Gastrocnemius medialis (tissue), 4 donors: ENCODE results near the gene PTPRE.

ENCODE experiments used
- CTCF ChIP-seq, 5 experiments: fragments of 450-650 bp in 3 of 5; fragments of 200-600 bp in 2 of 5; sonication (generic) in 2 of 5; IDR thresholded peaks in 4 of 5; conservative IDR thresholded peaks in 1 of 5; 1 replicate in 4 of 5; 2 replicates in 1 of 5; pipeline ENCODE4 v1.5.1; 2016 to 2019; ENCODE audit warnings: antibody characterized with exemption in 5 of 5, mild to moderate bottlenecking in 3 of 5, moderate library complexity in 3 of 5
- POLR2A ChIP-seq, 2 donors: fragments of 450-650 bp; IDR thresholded peaks; one replicate each; pipeline ENCODE4 v1.6.1; 2017; ENCODE audit warnings: antibody characterized with exemption in 2 of 2, mild to moderate bottlenecking in 2 of 2, moderate library complexity in 2 of 2

GRCh38 chr10:128066870-128067382 lies 160.0 kb downstream of the PTPRE start:
- no peak for TF ChIP-seq POLR2A (IDR thresholded peaks at IDR 0.05)
- TF ChIP-seq CTCF (IDR thresholded peaks at IDR 0.05 in 4 of 5, conservative IDR thresholded peaks at IDR 0.05 in 1 of 5): no peak
